OCI-LY1 (cell line): ENCODE data around the gene RAPH1.

Source experiments
- EZH2 ChIP-seq: fragments of 200-600 bp; sonication (generic), shearing (Covaris generic); IDR thresholded peaks from 2 replicates; pipeline ENCODE4 v1.8.0; 2017; ENCODE audit warnings: borderline replicate concordance, mixed run types, mild to moderate bottlenecking, antibody characterized with exemption, low read length, moderate library complexity, mixed read lengths
- TF ChIP-seq, protein P1 (sequence below): fragments of 200-600 bp; sonication (generic), shearing (Covaris generic); IDR thresholded peaks from 2 replicates; pipeline ENCODE4 v1.5.1; 2017; ENCODE audit warnings: mild to moderate bottlenecking, antibody characterized with exemption, low read length, moderate library complexity, mixed read lengths

DNA sequence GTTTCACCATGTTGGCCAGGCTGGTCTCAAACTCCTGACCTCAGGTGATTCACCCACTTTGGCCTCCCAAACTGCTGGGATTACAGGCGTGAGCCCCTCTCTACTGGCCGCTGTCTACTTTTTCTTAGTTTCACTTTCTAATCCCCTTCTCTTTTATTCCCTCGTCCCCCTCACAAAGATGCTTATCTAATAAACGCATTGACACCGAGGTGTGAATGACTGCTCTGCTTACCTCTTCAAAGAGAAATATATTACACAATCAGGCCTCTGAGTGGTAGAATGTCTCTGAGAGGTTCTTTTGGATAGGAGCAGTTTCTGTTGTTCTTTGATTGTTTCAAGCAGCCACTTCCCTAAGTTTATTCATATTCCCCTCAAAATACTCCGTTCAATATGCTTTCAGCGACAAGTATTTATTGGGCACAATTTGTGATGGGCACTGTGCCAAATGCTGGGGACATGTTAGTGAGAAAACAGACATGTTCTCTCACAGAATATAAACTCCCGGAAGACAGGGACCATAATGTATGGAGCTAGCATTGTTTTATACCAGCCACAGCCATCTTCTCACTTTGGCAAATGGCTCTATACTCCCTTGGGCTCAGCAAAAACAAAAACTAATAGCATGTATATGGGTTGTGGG lies 34.7 kb upstream of the RAPH1 start:
- TF ChIP-seq, protein P1, sequence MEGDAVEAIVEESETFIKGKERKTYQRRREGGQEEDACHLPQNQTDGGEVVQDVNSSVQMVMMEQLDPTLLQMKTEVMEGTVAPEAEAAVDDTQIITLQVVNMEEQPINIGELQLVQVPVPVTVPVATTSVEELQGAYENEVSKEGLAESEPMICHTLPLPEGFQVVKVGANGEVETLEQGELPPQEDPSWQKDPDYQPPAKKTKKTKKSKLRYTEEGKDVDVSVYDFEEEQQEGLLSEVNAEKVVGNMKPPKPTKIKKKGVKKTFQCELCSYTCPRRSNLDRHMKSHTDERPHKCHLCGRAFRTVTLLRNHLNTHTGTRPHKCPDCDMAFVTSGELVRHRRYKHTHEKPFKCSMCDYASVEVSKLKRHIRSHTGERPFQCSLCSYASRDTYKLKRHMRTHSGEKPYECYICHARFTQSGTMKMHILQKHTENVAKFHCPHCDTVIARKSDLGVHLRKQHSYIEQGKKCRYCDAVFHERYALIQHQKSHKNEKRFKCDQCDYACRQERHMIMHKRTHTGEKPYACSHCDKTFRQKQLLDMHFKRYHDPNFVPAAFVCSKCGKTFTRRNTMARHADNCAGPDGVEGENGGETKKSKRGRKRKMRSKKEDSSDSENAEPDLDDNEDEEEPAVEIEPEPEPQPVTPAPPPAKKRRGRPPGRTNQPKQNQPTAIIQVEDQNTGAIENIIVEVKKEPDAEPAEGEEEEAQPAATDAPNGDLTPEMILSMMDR = no peak
- no peak for TF ChIP-seq EZH2
